C4-2B (cell line): ENCODE data around the gene SUMO4.

Experiments used
- H3K27ac ChIP-seq: fragments of 450-650 bp; 2 replicates; pipeline ENCODE4 v1.5.1; 2017
- CTCF ChIP-seq: fragments of 450-650 bp; conservative IDR thresholded peaks from 2 replicates; pipeline ENCODE4 v1.5.1; 2017; ENCODE audit warnings: mild to moderate bottlenecking
- ZFX ChIP-seq: fragments of 450-650 bp; IDR thresholded peaks from 2 replicates; pipeline ENCODE4 v1.6.1; 2017

Gene SUMO4

GRCh38 chr6:149439626-149440025 is 39.6 kb downstream of the SUMO4 start:
- TF ChIP-seq CTCF, result no peak
- TF ChIP-seq ZFX, result no peak
- H3K27ac ChIP-seq, result no peak overlapping the region

- TF ChIP-seq CTCF (no peak), ZFX (no peak)
- H3K27ac ChIP-seq, result no peak overlapping the region
Observed at GRCh38 chr6:149440735-149441671, 40.9 kb downstream of the SUMO4 start.

GRCh38 chr6:149441740-149442139 is 41.7 kb downstream of the SUMO4 start:
- H3K27ac ChIP-seq, result no peak overlapping the region
- no peak for TF ChIP-seq CTCF
- TF ChIP-seq ZFX, result no peak

- no peak for TF ChIP-seq CTCF
- TF ChIP-seq ZFX, result no peak
Observed at GRCh38 chr6:149443411-149444181, 43.5 kb downstream of the SUMO4 start.

GRCh38 chr6:149444360-149445094 is 44.5 kb downstream of the SUMO4 start:
- peak overlapping the region; percentile 8; the same call in 1 of the 2 replicates for H3K27ac ChIP-seq

More at GRCh38 chr6:149443411-149444181, 43.5 kb downstream of the SUMO4 start:
- no peak overlapping the region for H3K27ac ChIP-seq

- H3K27ac ChIP-seq, result peak overlapping the region; percentile 8; the same call in 1 of the 2 replicates
- TF ChIP-seq CTCF, result no peak
- no peak for TF ChIP-seq ZFX
Observed at GRCh38 chr6:149445095-149445466, 45.0 kb downstream of the SUMO4 start.

GRCh38 chr6:149445573-149445972 is 45.5 kb downstream of the SUMO4 start:
- H3K27ac ChIP-seq, result 0 out of 2 replicates have a peak overlapping the region, but pooled peaks have one; percentile 8
- TF ChIP-seq ZFX (no peak), CTCF (no peak)
